ENCODE results near the gene PDPK1. TPM values are rescaled to one million over a fixed set of nuclear protein-coding genes. Genes with fewer than 3 reads are reported as not detected.

Gene PDPK1
- total RNA-seq, 5 donors from 2014 or later (not counting 1 experiment from before 2014, with no cell fraction given): 49.8 to 68.4 (median 67.3) TPM

DNA sequence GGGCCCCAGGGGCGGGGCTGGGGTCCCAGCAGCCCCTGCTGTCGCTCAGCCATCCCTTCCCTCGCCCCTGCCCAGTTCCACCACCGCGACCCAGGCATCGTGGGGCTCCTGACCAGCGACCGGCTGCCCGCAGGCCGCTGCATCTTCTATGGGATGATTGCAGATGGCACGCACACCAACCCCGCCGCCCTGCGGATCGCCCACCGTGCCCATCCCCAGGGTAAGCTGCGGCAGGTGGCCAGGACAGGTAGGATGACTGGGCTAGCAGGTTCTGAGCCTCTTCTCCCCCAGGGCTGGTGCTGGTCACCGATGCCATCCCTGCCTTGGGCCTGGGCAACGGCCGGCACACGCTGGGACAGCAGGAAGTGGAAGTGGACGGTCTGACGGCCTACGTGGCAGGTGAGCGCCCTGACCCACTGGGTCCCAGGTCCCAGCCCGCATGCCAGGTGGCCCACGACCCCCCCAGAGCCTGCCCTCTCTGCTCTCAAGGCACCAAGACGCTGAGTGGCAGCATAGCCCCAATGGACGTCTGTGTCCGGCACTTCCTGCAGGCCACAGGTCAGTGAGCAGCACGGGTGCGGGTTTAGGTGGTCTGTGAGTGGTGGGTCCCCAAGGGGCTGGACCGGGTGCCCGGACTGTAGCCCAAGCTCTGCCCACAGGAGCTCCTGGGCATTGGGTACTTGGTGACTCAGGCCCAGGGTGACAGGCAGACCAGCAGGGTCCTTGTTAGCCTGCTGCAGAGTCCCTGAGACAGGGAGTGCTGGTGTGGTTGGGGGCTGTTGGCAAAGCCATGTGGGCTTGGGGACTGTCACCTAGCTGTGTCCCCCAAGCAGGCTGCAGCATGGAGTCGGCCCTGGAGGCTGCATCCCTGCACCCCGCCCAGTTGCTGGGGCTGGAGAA lies 9.4 kb upstream of the PDPK1 start:
- CTCF ChIA-PET: no interaction called here
- no peaks in the 10 kb centered on the region for H3K27me3 ChIP-seq (replicated peaks in 1 of 2; ENCODE audit: control insufficient read depth in 2 of 2, extremely low read depth in 1 of 2, insufficient read depth in 2 of 2, low read length in 1 of 2)
- peaks cover 0 to 26% of the 10 kb centered on the region in 2 experiments for H3K4me1 ChIP-seq (ENCODE audit: control insufficient read depth in 1 of 2, extremely low read depth in 1 of 2, insufficient read depth in 2 of 2, low read length in 2 of 2)
- H3K36me3 ChIP-seq (ENCODE audit: control insufficient read depth in 2 of 2, extremely low read depth in 1 of 2, insufficient read depth in 1 of 2, low read length in 1 of 2): peaks cover 5 to 51% of the 10 kb centered on the region in 2 donors
- WGBS (ENCODE audit: insufficient coverage): 97% methylated on average over 33 of the region's 36 CpGs
- POLR2A ChIA-PET: no interaction called here
- no peak for DNase-seq
- ATAC-seq (replicated peaks in 1 of 4): no peak
- H3K27me3 Mint-ChIP-seq: no peaks in the 10 kb centered on the region
- H3K27ac Mint-ChIP-seq: no peak overlapping the region
- peaks cover 14% of the 10 kb centered on the region for H3K36me3 Mint-ChIP-seq
- peaks cover 23 to 25% (median 23%) of the 10 kb centered on the region in 3 donors for H3K4me1 Mint-ChIP-seq
- no peaks in the 10 kb centered on the region for H3K9me3 ChIP-seq
- no peak overlapping the region for H3K27ac ChIP-seq (ENCODE audit: low read length)
- no peak overlapping the region for H3K4me3 ChIP-seq (ENCODE audit: control insufficient read depth in 1 of 2, extremely low read depth in 1 of 2, low read length in 1 of 2)
- H3K4me3 Mint-ChIP-seq: no peak overlapping the region
- no peaks in the 10 kb centered on the region for H3K9me3 Mint-ChIP-seq

DNA sequence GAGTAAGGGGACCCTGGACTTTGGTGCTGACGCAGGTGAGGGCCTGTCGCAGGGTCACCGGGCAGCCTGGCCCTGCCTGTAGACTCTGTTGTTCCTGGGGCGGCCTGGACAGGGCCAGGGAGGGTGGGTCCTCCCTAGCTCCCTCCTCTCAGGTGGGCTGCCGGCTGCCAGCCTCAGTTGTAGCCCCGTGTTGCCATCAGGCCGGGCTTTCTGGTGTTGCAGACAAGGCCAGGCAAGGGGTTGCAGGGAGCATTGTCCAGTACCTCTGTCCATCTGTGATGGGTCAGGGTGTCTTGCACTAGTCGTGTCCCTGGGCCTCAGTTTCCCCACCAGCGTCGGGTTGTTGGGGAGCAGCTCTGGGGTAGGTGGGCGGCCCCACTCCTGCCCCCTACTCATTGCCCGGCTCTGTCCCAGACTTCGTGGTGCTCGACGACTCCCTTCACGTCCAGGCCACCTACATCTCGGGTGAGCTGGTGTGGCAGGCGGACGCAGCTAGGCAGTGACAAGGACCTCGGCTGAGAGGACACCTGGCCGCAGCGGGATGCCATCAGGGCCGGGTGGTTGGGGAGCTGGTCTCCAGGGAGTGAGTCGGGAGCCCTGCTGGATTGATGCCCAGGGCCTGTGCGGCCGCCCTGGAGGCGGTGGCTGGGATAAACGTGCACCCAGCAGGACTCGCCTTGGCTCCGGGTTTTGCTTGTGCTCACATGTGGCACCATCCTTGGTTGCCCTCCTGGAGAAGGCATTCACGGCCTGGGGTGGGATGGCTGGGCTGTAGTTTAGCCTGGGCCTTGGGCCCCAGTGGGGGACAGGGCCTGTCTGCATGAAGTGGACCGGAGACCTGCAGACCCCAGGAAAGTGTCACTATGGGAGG lies 8.5 kb upstream of the PDPK1 start:
- Histone ChIP-seq H3K9me3 (no peaks in the 10 kb centered on the region), H3K27me3 (replicated peaks in 1 of 2; ENCODE audit: control insufficient read depth in 2 of 2, extremely low read depth in 1 of 2, insufficient read depth in 2 of 2, low read length in 1 of 2) (no peaks in the 10 kb centered on the region), H3K27ac (ENCODE audit: low read length) (no peak overlapping the region), H3K4me1 (ENCODE audit: control insufficient read depth in 1 of 2, extremely low read depth in 1 of 2, insufficient read depth in 2 of 2, low read length in 2 of 2) (peaks cover 0 to 29% of the 10 kb centered on the region in 2 experiments), H3K36me3 (ENCODE audit: control insufficient read depth in 2 of 2, extremely low read depth in 1 of 2, insufficient read depth in 1 of 2, low read length in 1 of 2) (peaks cover 5 to 43% of the 10 kb centered on the region in 2 donors), H3K4me3 (ENCODE audit: control insufficient read depth in 1 of 2, extremely low read depth in 1 of 2, low read length in 1 of 2) (no peak overlapping the region)
- 95% methylated on average over 25 of the region's 32 CpGs for WGBS (ENCODE audit: insufficient coverage)
- peak overlapping the region in 2 of 3 donors; percentile 24 to 96 for H3K4me3 Mint-ChIP-seq
- no peak for ATAC-seq (replicated peaks in 1 of 4)
- peaks cover 19 to 23% (median 23%) of the 10 kb centered on the region in 3 donors for H3K4me1 Mint-ChIP-seq
- no peak for DNase-seq
- ChIA-PET CTCF (no interaction called here), POLR2A (no interaction called here)
- H3K27ac Mint-ChIP-seq: peak overlapping the region in 1 of 2 donors; percentile 27
- no peaks in the 10 kb centered on the region for H3K27me3 Mint-ChIP-seq
- H3K9me3 Mint-ChIP-seq: no peaks in the 10 kb centered on the region
- H3K36me3 Mint-ChIP-seq: peaks cover 9% of the 10 kb centered on the region

- H3K4me3 Mint-ChIP-seq: peak overlapping the region in 2 of 3 donors; percentile 53 to 96
- peaks cover 0 to 29% of the 10 kb centered on the region in 2 experiments for H3K4me1 ChIP-seq (ENCODE audit: control insufficient read depth in 1 of 2, extremely low read depth in 1 of 2, insufficient read depth in 2 of 2, low read length in 2 of 2)
- peaks cover 5 to 36% of the 10 kb centered on the region in 2 donors for H3K36me3 ChIP-seq (ENCODE audit: control insufficient read depth in 2 of 2, extremely low read depth in 1 of 2, insufficient read depth in 1 of 2, low read length in 1 of 2)
- H3K36me3 Mint-ChIP-seq: peaks cover 2% of the 10 kb centered on the region
- no peaks in the 10 kb centered on the region for H3K27me3 Mint-ChIP-seq
- no peak overlapping the region for H3K4me3 ChIP-seq (ENCODE audit: control insufficient read depth in 1 of 2, extremely low read depth in 1 of 2, low read length in 1 of 2)
- peaks cover 14 to 19% (median 19%) of the 10 kb centered on the region in 3 donors for H3K4me1 Mint-ChIP-seq
- no peak overlapping the region for H3K27ac ChIP-seq (ENCODE audit: low read length)
- H3K9me3 Mint-ChIP-seq: no peaks in the 10 kb centered on the region
- ATAC-seq (replicated peaks in 1 of 4) (no peak), DNase-seq (no peak)
- peak overlapping the region in 1 of 2 donors; percentile 74 for H3K27ac Mint-ChIP-seq
- H3K9me3 ChIP-seq: no peaks in the 10 kb centered on the region
- ChIA-PET CTCF (no interaction called here), POLR2A (interaction anchor here in 1 of 2 donors (1.2 kb wide), 1 partner anchor 10 kb away, joined by 7 read pairs; the partner anchor contains the start of gene AMDHD2)
- 92% methylated on average over 9 of the region's 15 CpGs for WGBS (ENCODE audit: insufficient coverage)
- H3K27me3 ChIP-seq (replicated peaks in 1 of 2; ENCODE audit: control insufficient read depth in 2 of 2, extremely low read depth in 1 of 2, insufficient read depth in 2 of 2, low read length in 1 of 2): no peaks in the 10 kb centered on the region
These were observed 7.7 kb upstream of the PDPK1 start for GRCh38 chr16:2529961-2530628.

DNA sequence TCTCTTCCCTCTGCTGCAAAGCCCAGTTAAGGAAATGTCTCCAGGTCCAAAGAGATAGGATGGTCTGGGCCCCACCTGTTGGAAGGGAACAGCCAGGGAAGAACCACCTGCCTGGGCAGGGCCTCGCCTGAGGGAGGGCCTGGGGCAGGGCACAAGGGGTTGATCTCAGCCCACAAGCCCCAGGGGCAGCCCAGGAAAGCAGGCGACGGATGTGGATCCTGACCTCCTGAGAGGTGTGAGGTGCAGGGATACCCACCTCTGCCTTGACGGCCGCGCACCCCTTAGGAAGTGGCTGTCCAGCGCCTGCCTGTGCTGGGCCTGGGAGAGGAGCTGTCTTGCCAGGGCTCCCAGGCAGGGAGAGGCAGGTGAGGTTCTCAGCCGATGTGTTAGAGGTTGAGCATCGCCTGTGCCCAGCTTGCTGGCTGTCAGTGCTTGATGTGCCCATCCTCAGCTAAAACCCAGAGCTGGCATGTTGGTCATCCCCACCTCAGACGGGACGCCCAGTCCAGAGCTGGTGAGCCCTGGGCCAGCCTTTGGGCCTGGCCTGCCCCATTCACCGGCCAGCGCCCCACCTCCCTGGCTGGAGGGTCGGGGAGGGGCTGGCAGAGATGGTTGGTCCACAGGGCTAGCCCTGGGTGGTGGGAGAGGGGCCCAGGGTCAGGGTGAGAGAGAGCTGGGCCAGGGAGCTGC lies 7.0 kb upstream of the PDPK1 start:
- WGBS (ENCODE audit: insufficient coverage): 95% methylated on average over 13 of the region's 14 CpGs
- ChIA-PET CTCF (interaction anchor here (0.6 to 0.7 kb wide), 2 partner anchors 491 to 1432 kb away, joined by 3 to 4 read pairs; no protein-coding TSS in a partner anchor), POLR2A (interaction anchor here (0.6 to 2.8 kb wide), 3 partner anchors 10 to 15 kb away, joined by 3 to 31 read pairs (median 7); partner anchors contain the start of gene AMDHD2 (in 2 of the 2))
- Histone ChIP-seq H3K4me1 (ENCODE audit: control insufficient read depth in 1 of 2, extremely low read depth in 1 of 2, insufficient read depth in 2 of 2, low read length in 2 of 2) (peaks cover 0 to 29% of the 10 kb centered on the region in 2 experiments), H3K4me3 (ENCODE audit: control insufficient read depth in 1 of 2, extremely low read depth in 1 of 2, low read length in 1 of 2) (no peak overlapping the region), H3K36me3 (ENCODE audit: control insufficient read depth in 2 of 2, extremely low read depth in 1 of 2, insufficient read depth in 1 of 2, low read length in 1 of 2) (peaks cover 5 to 36% of the 10 kb centered on the region in 2 donors), H3K27ac (ENCODE audit: low read length) (peak overlapping the region; percentile 87), H3K27me3 (replicated peaks in 1 of 2; ENCODE audit: control insufficient read depth in 2 of 2, extremely low read depth in 1 of 2, insufficient read depth in 2 of 2, low read length in 1 of 2) (no peaks in the 10 kb centered on the region), H3K9me3 (no peaks in the 10 kb centered on the region)
- DNase-seq (no peak), ATAC-seq (replicated peaks in 1 of 4) (no peak)
- Mint-ChIP-seq H3K36me3 (peaks cover 2% of the 10 kb centered on the region), H3K4me3 (peak overlapping the region; percentile 93 to 97 (median 96)), H3K4me1 (peaks cover 14 to 20% (median 19%) of the 10 kb centered on the region in 3 donors), H3K27me3 (no peaks in the 10 kb centered on the region), H3K27ac (peak overlapping the region in 1 of 2 donors; percentile 98), H3K9me3 (no peaks in the 10 kb centered on the region)

DNA sequence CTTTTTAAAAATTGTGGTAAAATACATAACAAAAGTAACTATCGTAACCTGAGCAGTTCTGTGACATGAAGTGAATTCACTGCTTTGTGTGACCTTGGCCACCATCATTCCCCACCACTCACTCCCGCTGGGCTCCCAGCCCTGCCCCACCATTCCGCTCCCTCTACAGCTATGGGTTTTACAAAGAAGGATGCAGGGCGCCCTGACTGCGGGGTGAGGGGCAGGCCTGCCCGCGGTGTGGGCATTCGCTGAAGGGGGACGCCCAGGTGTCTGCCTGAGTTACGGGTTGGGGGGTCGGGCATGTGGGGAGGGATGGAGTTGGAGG lies 6.5 kb upstream of the PDPK1 start, which contains the start of gene CEMP1:
CEMP1 (minus strand) TSS at position 38 of the 325 bp plus-strand sequence. CDS start 335 bp downstream, outside the sequence.
- peaks cover 0 to 30% of the 10 kb centered on the region in 2 experiments for H3K4me1 ChIP-seq (ENCODE audit: control insufficient read depth in 1 of 2, extremely low read depth in 1 of 2, insufficient read depth in 2 of 2, low read length in 2 of 2)
- no peak for DNase-seq
- peak within 1 kb of the TSS; percentile 99 for H3K27ac ChIP-seq (ENCODE audit: low read length)
- peak in 3 of 4 experiments; percentile 2 to 6 (median 6) for ATAC-seq (replicated peaks in 1 of 4)
- Mint-ChIP-seq H3K27ac (peak within 1 kb of the TSS; percentile 98), H3K36me3 (peaks cover 2% of the 10 kb centered on the region), H3K9me3 (no peaks in the 10 kb centered on the region), H3K4me1 (peaks cover 16 to 20% (median 19%) of the 10 kb centered on the region in 3 donors), H3K27me3 (no peaks in the 10 kb centered on the region), H3K4me3 (peak within 1 kb of the TSS; percentile 93 to 97 (median 96))
- H3K27me3 ChIP-seq (replicated peaks in 1 of 2; ENCODE audit: control insufficient read depth in 2 of 2, extremely low read depth in 1 of 2, insufficient read depth in 2 of 2, low read length in 1 of 2): no peaks in the 10 kb centered on the region
- peak within 1 kb of the TSS; percentile 80 to 95 for H3K4me3 ChIP-seq (ENCODE audit: control insufficient read depth in 1 of 2, extremely low read depth in 1 of 2, low read length in 1 of 2)
- ChIA-PET POLR2A (interaction anchor here (0.6 to 2.8 kb wide), 3 partner anchors 11 to 15 kb away, joined by 3 to 31 read pairs (median 7); partner anchors contain the start of gene AMDHD2 (in 2 of the 2)), CTCF (interaction anchor here (0.6 to 0.7 kb wide), 2 partner anchors 491 to 1432 kb away, joined by 3 to 4 read pairs; no protein-coding TSS in a partner anchor)
- no peaks in the 10 kb centered on the region for H3K9me3 ChIP-seq
- peaks cover 5 to 31% of the 10 kb centered on the region in 2 donors for H3K36me3 ChIP-seq (ENCODE audit: control insufficient read depth in 2 of 2, extremely low read depth in 1 of 2, insufficient read depth in 1 of 2, low read length in 1 of 2)
- 7% methylated on average over 8 of the region's 11 CpGs for WGBS (ENCODE audit: insufficient coverage)

All from T-cell (primary cell).